Parathyroid adenoma (tissue), 2 donors: Measurements from ENCODE around the gene MCTP2.

Experiments
- H2AFZ ChIP-seq: fragments of 300-600 bp; sonication (generic); one replicate; pipeline ENCODE4 v1.7.0; 2017; ENCODE audit warnings: antibody characterized with exemption, mild to moderate bottlenecking
- H3K27ac ChIP-seq: fragments of 300-600 bp; sonication (generic); one replicate; pipeline ENCODE4 v1.7.0; 2017
- H3K27me3 ChIP-seq: fragments of 300-600 bp; sonication (generic); one replicate; pipeline ENCODE4 v1.7.0; 2017; ENCODE audit warnings: low read length; ENCODE audit not compliant: control insufficient read depth, insufficient read depth
- H3K36me3 ChIP-seq: fragments of 300-600 bp; sonication (generic); one replicate; pipeline ENCODE4 v1.7.0; 2017; ENCODE audit warnings: low read length; ENCODE audit not compliant: control insufficient read depth, insufficient read depth
- H3K4me1 ChIP-seq: fragments of 300-600 bp; sonication (generic); one replicate; pipeline ENCODE4 v1.7.0; 2017; ENCODE audit warnings: control low read depth
- H3K4me2 ChIP-seq: fragments of 300-600 bp; sonication (generic); one replicate; pipeline ENCODE4 v1.7.0; 2017; ENCODE audit warnings: low read length
- H3K4me3 ChIP-seq: fragments of 300-600 bp; sonication (generic); one replicate; pipeline ENCODE4 v1.7.0; 2017; ENCODE audit warnings: low read depth, low read length
- H3K79me2 ChIP-seq: fragments of 300-600 bp; sonication (generic); one replicate; pipeline ENCODE4 v1.7.0; 2017; ENCODE audit warnings: control low read depth
- H3K9ac ChIP-seq: fragments of 300-600 bp; sonication (generic); one replicate; pipeline ENCODE4 v1.7.0; 2017; ENCODE audit warnings: mild to moderate bottlenecking
- H3K9me3 ChIP-seq: fragments of 300-600 bp; sonication (generic); one replicate; pipeline ENCODE4 v1.7.0; 2017; ENCODE audit warnings: low read length; ENCODE audit not compliant: control insufficient read depth
- CTCF ChIP-seq: fragments of 300-600 bp; sonication (generic); IDR thresholded peaks from one replicate; pipeline ENCODE4 v1.7.0; 2017; ENCODE audit warnings: antibody characterized with exemption, mild to moderate bottlenecking
- donor health status: primary hyperparathyroidism.

MCTP2 gene

GRCh38 chr15:94367726-94368535 lies 136.6 kb downstream of the MCTP2 start:
- Histone ChIP-seq H3K9me3 (no peaks in the 10 kb centered on the region), H3K36me3 (no peaks in the 10 kb centered on the region), H3K4me1 (no peaks in the 10 kb centered on the region), H2AFZ (no peak overlapping the region), H3K79me2 (no peaks in the 10 kb centered on the region), H3K4me3 (no peak overlapping the region), H3K27ac (no peak overlapping the region), H3K27me3 (no peaks in the 10 kb centered on the region), H3K9ac (no peak overlapping the region), H3K4me2 (no peak overlapping the region)
- TF ChIP-seq CTCF: no peak

- H3K36me3 ChIP-seq: no peaks in the 10 kb centered on the region
- H3K9ac ChIP-seq: no peak overlapping the region
- H3K27me3 ChIP-seq: no peaks in the 10 kb centered on the region
- no peak overlapping the region for H3K4me2 ChIP-seq
- no peak overlapping the region for H2AFZ ChIP-seq
- H3K27ac ChIP-seq: no peak overlapping the region
- no peaks in the 10 kb centered on the region for H3K4me1 ChIP-seq
- no peaks in the 10 kb centered on the region for H3K79me2 ChIP-seq
- no peak overlapping the region for H3K4me3 ChIP-seq
- TF ChIP-seq CTCF: no peak
- no peaks in the 10 kb centered on the region for H3K9me3 ChIP-seq
Measured at GRCh38 chr15:94370206-94370935, 139.0 kb downstream of the MCTP2 start.

- no peak overlapping the region for H2AFZ ChIP-seq
- H3K9me3 ChIP-seq: no peaks in the 10 kb centered on the region
- H3K36me3 ChIP-seq: no peaks in the 10 kb centered on the region
- no peak overlapping the region for H3K4me2 ChIP-seq
- H3K9ac ChIP-seq: no peak overlapping the region
- H3K79me2 ChIP-seq: no peaks in the 10 kb centered on the region
- no peak overlapping the region for H3K4me3 ChIP-seq
- no peaks in the 10 kb centered on the region for H3K4me1 ChIP-seq
- no peaks in the 10 kb centered on the region for H3K27me3 ChIP-seq
- H3K27ac ChIP-seq: no peak overlapping the region
- no peak for TF ChIP-seq CTCF
Measured at GRCh38 chr15:94370936-94371285, 139.6 kb downstream of the MCTP2 start.

DNA sequence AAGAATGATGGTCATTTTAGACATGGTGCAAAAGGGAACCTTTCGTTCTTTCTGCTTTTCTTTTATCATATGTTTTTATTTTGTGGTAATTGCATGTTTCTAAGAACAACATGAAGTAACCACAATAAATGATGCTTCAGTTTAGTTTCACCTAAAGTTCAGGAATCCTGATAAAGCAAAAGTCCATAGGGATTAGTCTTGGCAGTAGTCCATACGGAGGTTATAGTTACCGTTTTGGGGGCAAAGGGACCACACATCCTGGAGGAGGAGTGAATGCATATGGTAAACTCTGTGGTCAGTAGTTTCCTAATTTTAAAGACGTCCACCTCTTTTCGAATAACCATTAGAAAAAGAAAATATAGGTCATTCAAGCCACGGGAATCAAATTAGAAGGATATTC lies 141.5 kb downstream of the MCTP2 start:
- no peak overlapping the region for H3K9ac ChIP-seq
- no peaks in the 10 kb centered on the region for H3K79me2 ChIP-seq
- no peak overlapping the region for H3K4me2 ChIP-seq
- no peaks in the 10 kb centered on the region for H3K36me3 ChIP-seq
- no peak for TF ChIP-seq CTCF
- H3K9me3 ChIP-seq: no peaks in the 10 kb centered on the region
- H3K27me3 ChIP-seq: no peaks in the 10 kb centered on the region
- H3K4me3 ChIP-seq: no peak overlapping the region
- no peak overlapping the region for H2AFZ ChIP-seq
- H3K27ac ChIP-seq: no peak overlapping the region
- H3K4me1 ChIP-seq: no peaks in the 10 kb centered on the region
